OCI-M2 (cell line): ENCODE data around the gene TRIP10.
A peak's percentile ranks its signal among the peaks of the same experiment; 100 is the strongest.

Experiments used
- DNase-seq: peaks from one replicate; lab custom pipeline; 2025; ENCODE audit not compliant: unreplicated experiment; lab: John Stamatoyannopoulos, UW

The TRIP10 gene

GRCh38 chr19:6724631-6725492 lies 14.6 kb upstream of the TRIP10 start:
- no peak for DNase-seq

- DNase-seq, result no peak
These were observed 13.8 kb upstream of the TRIP10 start for GRCh38 chr19:6725513-6726231.

- no peak for DNase-seq
These were observed 11.1 kb upstream of the TRIP10 start for GRCh38 chr19:6728346-6728745.

- DNase-seq, result no peak
These were observed 9.8 kb upstream of the TRIP10 start for GRCh38 chr19:6729573-6730152.

- DNase-seq, result no peak
These were observed 9.2 kb upstream of the TRIP10 start for GRCh38 chr19:6730153-6730804.

- no peak for DNase-seq
These were observed 8.4 kb upstream of the TRIP10 start for GRCh38 chr19:6730941-6731670.

- DNase-seq, result no peak
These were observed 7.7 kb upstream of the TRIP10 start for GRCh38 chr19:6731822-6732221.

- no peak for DNase-seq
These were observed 6.6 kb upstream of the TRIP10 start for GRCh38 chr19:6732803-6733337.

- no peak for DNase-seq
These were observed 6.0 kb upstream of the TRIP10 start for GRCh38 chr19:6733338-6734095.

- no peak for DNase-seq
These were observed 5.3 kb upstream of the TRIP10 start for GRCh38 chr19:6734096-6734696.

GRCh38 chr19:6735181-6735911 lies 4.1 kb upstream of the TRIP10 start:
- DNase-seq, result no peak

- no peak for DNase-seq
These were observed 3.1 kb upstream of the TRIP10 start for GRCh38 chr19:6736169-6736916.

- DNase-seq, result no peak
These were observed 2.6 kb upstream of the TRIP10 start for GRCh38 chr19:6736917-6737283.

- peak; percentile 89 for DNase-seq
These were observed 2.1 kb upstream of the TRIP10 start, which contains the start of gene GPR108 for GRCh38 chr19:6737284-6737872. Gene GPR108, minus strand, starts transcription at chr19:6737580. Its CDS starts 4 bp downstream, at chr19:6737576.

GRCh38 chr19:6737873-6738786 lies 1.4 kb upstream of the TRIP10 start:
- peak; percentile 74 for DNase-seq

- DNase-seq, result peak; percentile 74
These were observed 592 bp upstream of the TRIP10 start for GRCh38 chr19:6738787-6739389.
